HG02759 (cell line): ENCODE results near the gene VPS54.

ENCODE experiments used
- ATAC-seq: cut with Tn5 transposase; IDR thresholded peaks from one replicate; pipeline ENCODE4 v1.9.1; 2021; ENCODE audit warnings: mild to moderate bottlenecking, moderate library complexity; ENCODE audit not compliant: unreplicated experiment

The VPS54 gene

GRCh38 chr2:63914311-63914710 is 104.9 kb downstream of the VPS54 start:
- ATAC-seq, result no peak

GRCh38 chr2:63903003-63903402 is 116.2 kb downstream of the VPS54 start:
- no peak for ATAC-seq

GRCh38 chr2:63902149-63902548 is 117.1 kb downstream of the VPS54 start:
- no peak for ATAC-seq

GRCh38 chr2:63899639-63900038 is 119.6 kb downstream of the VPS54 start:
- no peak for ATAC-seq

GRCh38 chr2:63898839-63899238 is 120.4 kb downstream of the VPS54 start:
- ATAC-seq, result no peak

GRCh38 chr2:63894167-63894566 is 125.1 kb downstream of the VPS54 start:
- ATAC-seq, result no peak

GRCh38 chr2:63893163-63893562 is 126.1 kb downstream of the VPS54 start:
- no peak for ATAC-seq

GRCh38 chr2:63891488-63892030 is 127.7 kb downstream of the VPS54 start:
- ATAC-seq, result no peak

- no peak for ATAC-seq
Measured at GRCh38 chr2:63890678-63891077, 128.6 kb downstream of the VPS54 start.

- ATAC-seq, result peak; percentile 92
Measured at GRCh38 chr2:63888490-63889402, 130.5 kb downstream of the VPS54 start.

GRCh38 chr2:63888053-63888452 is 131.2 kb downstream of the VPS54 start:
- no peak for ATAC-seq

- no peak for ATAC-seq
Measured at GRCh38 chr2:63886445-63886844, 132.8 kb downstream of the VPS54 start.

- no peak for ATAC-seq
Measured at GRCh38 chr2:63882395-63883105, 136.7 kb downstream of the VPS54 start.

- ATAC-seq, result no peak
Measured at GRCh38 chr2:63881205-63881604, 138.0 kb downstream of the VPS54 start.

GRCh38 chr2:63880625-63881024 is 138.6 kb downstream of the VPS54 start:
- ATAC-seq, result no peak

GRCh38 chr2:63879876-63880433 is 139.3 kb downstream of the VPS54 start:
- no peak for ATAC-seq

GRCh38 chr2:63878486-63878885 is 140.7 kb downstream of the VPS54 start:
- ATAC-seq, result no peak

- no peak for ATAC-seq
Measured at GRCh38 chr2:63876311-63876710, 142.9 kb downstream of the VPS54 start.

GRCh38 chr2:63875559-63876245 is 143.5 kb downstream of the VPS54 start:
- no peak for ATAC-seq

- ATAC-seq, result no peak
Measured at GRCh38 chr2:63875131-63875527, 144.1 kb downstream of the VPS54 start.
